HS-27A (cell line): ENCODE measurements around the gene KCNH3.
"Not testable (repeated sequence)": the region's sequence is repeated elsewhere in the genome, so short reads cannot be mapped to it uniquely, and the experiment has no call there.

Experiments
- DNase-seq: peaks from one replicate; pipeline ENCODE4 v3.0.0-alpha.2; 2012; ENCODE audit warnings: low read depth, missing footprints

Gene KCNH3

DNA sequence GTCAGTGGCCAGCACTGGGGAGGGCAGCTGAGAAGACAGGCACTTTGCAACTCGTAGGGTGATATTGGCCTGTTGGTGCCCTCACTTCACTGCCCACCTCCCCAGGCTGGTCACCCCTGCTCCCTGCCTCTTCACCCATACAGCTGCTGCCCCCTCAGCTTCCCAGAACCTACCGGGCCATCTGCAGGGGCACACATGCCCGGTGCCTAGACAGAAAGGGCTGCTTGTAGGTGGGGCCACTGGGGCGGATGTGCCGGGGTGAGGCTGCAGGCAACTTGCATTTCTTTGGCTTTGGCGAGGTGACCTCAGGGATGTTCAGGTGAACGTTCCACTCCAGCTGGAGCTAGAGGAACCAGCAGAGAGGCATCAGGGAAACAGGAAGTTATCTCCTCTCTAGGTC lies 49.5 kb downstream of the KCNH3 start:
- DNase-seq: no peak

DNA sequence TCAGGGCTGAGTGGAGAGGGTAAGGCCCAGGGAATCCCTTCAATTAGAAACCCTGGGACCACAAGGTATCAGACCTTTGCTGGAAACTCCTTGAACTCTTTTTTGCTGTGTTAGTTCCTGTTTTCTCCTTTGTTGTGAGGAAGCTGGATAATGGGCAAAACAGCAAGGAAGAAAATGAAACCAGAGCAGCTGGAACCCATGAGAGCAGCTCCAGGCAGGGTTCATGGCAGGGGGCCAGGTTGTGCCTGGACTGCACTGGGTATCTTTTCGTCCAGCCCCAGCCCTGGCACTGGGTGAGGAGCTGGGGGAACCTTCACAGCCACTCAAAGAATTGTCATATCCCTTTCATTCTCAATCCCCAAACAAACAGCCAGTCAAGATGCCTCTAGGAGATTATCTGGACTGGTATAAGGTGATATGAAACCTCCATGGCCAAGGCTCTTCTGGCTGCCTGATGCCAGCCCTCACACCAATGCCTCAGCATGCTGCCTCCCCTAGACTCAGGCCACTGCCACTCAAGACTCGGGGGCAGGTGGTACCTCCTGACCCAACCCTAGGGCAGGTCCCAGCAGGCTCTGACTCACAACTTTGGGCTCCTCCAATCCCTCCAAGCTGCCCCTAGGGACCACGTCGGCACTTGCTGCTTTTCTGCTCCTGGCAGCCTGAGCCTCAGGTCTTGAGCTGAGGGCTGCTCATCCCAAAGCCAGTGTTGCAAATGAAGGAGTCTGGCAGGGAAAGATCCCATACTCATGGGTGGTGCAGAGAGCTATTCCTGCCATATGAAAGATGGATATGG lies 50.1 kb downstream of the KCNH3 start:
- no peak for DNase-seq

DNA sequence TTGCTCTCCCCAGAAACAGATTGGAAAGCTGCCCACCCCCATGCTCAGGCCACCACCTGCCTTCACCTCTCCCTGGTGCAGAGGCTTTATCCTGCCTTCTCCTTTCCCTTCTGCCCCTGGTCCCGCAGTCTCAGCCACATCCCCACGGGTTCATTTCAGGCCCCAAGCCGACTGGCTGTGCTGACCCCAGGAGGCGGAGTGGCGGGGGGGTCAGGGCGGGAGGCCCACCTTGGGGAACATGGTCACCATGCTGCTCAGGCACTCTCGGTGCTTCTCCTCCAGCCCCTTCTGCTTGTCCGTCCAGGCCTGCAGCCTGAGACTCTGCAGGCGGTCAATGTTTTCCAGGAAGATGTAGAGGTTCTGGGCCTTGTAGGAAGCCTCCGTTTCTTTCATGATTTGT lies 59.7 kb downstream of the KCNH3 start:
- DNase-seq: no peak

DNA sequence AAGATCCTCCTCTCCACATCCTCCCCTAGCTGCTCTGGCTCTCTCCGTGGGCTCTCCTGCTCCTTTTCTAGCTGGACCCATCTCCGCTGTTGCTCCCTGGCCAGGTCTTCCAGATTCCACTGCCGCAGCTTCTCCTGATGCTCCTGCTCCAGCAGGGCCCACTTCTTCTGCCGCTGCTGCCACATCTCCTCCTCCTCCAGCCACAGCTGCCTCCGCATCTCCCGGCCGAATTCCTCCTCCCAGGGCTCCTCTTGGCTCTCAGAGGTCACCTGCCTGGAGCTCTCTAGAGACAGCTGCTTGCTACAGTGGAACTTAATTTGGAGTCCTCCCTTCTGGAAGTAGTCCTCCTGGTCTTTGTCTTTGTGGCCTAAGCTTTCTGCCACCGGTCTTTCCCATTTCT lies 61.1 kb downstream of the KCNH3 start:
- DNase-seq: no peak

GRCh38 chr12:49603721-49604120 lies 64.9 kb downstream of the KCNH3 start:
- DNase-seq: no peak

DNA sequence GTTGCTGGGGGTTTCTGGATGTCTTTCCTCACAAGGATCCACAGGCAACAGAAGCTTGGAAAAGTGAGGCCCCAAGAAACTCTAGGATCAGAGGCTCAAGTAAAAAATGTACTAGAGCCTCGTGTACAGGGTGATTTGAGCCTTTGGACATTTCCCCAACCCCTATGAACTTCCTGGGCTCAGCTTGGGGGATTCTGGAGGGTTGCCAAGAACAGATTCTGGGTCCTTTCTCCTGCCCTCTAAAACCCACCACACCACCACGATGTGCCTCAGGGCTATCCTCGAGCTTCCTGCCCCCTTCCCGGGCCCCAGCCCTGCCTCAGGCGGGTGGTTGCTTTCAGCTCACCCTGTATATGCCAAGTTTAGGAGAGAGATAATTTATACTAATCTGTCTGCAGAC lies 66.0 kb downstream of the KCNH3 start:
- DNase-seq: no peak

DNA sequence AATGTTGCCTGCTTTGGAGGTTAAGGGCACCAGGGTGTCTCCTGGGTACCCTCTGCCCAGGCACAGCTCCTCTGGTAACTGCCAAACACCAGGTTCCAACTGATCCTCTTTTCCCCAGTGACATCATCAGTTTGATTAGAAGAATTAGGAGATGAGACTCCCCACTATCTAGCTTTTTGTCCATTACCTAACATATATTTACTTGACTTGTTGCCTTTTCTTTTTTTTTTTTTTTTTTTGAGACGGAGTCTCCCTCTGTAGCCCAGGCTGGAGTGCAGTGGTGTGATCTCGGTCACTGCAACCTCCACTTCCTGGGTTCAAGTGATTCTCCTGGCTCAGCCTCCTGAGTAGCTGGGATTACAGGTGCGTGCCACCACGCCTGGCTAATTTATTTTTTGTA lies 66.7 kb downstream of the KCNH3 start, which contains the start of gene FAM186B:
Gene FAM186B, minus strand, starts transcription at position 101 of the 400 bp plus-strand sequence. CDS start 162 bp downstream, outside the sequence.
- DNase-seq: not testable (repeated sequence)
